ENCODE measurements around the gene MPND. TPM values are rescaled to one million over a fixed set of nuclear protein-coding genes. Genes with fewer than 3 reads are reported as not detected.

Gene MPND
- polyA plus RNA-seq, 1 donor: 16.5 TPM

DNA sequence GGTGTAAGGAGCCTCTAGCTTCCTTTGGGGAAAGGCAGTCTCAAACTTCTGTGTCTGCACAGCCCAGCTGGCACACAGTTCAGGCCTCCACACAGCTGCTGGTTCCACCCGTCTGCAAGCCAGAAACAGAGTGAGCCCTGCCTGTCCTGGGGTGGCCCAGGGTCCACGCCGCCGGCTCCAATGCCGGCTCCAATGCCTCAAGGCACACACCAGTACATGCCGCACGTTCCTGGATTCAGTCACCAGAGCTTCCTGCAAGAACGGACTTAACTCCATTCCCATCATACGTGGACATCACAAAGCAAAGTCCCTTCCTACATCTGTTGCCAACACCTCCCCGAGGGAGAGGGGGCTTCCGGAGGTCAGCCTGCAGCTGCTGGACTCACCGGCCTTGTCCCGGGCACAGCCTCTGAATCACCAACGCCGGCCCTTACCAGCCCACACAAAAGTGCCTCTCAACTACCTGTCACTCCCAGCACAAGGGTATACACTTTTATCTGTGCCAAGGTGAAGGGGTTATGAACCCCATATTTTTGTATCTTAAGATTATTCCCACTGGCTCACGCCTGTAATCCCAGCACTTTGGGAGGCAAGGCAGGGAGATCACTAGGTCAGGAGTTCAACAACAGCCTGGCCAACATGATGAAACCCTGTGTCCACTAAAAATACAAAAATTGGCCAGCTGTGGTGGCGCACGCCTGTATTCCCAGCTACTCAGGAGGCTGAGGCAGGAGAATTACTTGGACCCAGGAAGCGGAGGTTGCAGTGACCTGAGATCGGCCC, 48.5 kb downstream of the MPND start:
- no peak overlapping the region for H3K4me3 ChIP-seq (ENCODE audit: low read length)

DNA sequence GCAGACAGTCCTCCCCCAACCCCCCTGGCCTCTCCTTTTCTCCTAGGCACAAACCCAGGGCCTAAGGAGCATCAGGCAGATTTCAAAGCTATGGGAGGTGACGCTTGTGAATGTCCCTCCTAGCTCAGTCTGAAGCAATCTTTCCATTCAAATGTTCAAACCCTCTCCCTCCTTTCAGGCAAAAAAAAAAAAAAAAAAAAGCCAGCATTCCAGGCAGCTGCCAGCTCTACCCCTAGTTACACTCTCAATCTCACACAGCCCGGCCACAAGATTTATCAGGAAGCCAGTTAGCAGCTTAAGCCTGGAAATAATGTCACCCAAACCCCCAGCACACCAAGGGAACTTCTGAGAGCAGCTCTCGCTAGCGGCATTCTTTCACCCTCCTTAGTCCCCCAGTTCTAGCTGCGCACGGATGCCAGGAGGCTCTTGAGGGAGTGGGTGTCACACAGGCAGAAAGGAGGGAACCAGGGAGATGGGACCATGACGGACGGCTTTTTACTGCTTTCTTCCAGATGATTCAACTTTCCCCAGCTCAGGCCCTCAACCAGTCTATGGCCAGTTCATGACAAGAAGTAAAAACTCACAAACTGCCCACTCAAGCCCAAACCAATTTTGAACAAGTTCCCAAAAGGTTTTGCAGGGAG, 50.7 kb downstream of the MPND start:
- no peaks in the 10 kb centered on the region for H3K9me3 ChIP-seq (ENCODE audit: control insufficient read depth, low read depth, low read length)
- H3K4me1 ChIP-seq (ENCODE audit: control insufficient read depth, insufficient read depth, low read length): peaks cover 75% of the 10 kb centered on the region
- peaks cover 30% of the 10 kb centered on the region for H3K36me3 ChIP-seq (ENCODE audit: control insufficient read depth, insufficient read depth, low read length)
- peak overlapping the region; percentile 50 for H3K27ac ChIP-seq (ENCODE audit: low read length)
- H3K4me3 ChIP-seq (ENCODE audit: low read length): no peak overlapping the region
- no peaks in the 10 kb centered on the region for H3K27me3 ChIP-seq (ENCODE audit: control insufficient read depth, insufficient read depth, low read length)
- DNase-seq: no peak
- 60% methylated on average over 2 of the region's 8 CpGs for WGBS (ENCODE audit: insufficient coverage, low lambda C conversion rate)

More for the DNA sequence above, 48.5 kb downstream of the MPND start:
- no peaks in the 10 kb centered on the region for H3K27me3 ChIP-seq (ENCODE audit: control insufficient read depth, insufficient read depth, low read length)
- WGBS (ENCODE audit: insufficient coverage, low lambda C conversion rate): no CpG with 5 or more reads among the region's 20 CpGs
- no peaks in the 10 kb centered on the region for H3K9me3 ChIP-seq (ENCODE audit: control insufficient read depth, low read depth, low read length)
- H3K27ac ChIP-seq (ENCODE audit: low read length): peak overlapping the region; percentile 96
- H3K4me1 ChIP-seq (ENCODE audit: control insufficient read depth, insufficient read depth, low read length): peaks cover 75% of the 10 kb centered on the region
- peaks cover 32% of the 10 kb centered on the region for H3K36me3 ChIP-seq (ENCODE audit: control insufficient read depth, insufficient read depth, low read length)
- DNase-seq: peak in 1 of 2 donors; percentile 73

DNA sequence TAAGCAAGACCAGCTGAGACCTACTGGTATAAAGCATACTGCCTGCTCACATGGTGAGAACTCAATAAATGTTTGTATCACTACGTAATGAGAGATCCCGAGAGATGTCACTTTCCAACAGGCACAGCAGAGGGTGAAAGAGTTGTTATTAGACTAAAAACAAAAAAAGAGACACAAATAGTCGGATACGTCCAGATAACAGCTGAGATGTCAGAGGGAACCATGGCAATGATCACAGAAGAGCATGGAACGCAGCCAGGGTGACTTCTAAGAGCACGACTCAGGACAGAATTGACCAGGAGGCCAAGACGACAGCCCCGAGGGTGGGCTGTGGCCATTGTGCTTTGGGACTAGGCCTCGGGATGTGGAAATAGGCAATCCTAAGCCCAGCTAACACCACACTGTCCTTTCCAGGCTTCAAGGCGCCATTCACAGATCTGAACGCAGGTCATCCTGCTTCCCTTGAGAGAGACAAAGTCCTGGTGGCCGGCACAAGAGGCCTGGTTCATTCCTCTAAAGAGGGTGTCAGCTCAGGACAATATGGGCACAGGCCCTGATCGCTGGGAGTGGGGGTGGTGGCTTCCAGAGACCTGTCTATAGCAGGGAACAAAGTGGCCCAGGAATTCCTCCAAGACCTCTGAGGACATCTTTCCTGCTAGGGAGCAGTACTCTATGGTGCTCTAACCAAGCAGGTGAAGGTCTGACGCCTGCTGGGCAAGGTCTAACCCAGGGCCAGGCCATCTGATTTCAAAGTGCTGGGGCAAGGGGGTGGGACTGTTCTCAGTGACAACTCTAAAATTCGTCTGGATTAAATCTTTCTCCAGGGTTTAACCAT, 53.8 kb downstream of the MPND start:
- H3K27me3 ChIP-seq (ENCODE audit: control insufficient read depth, insufficient read depth, low read length): no peaks in the 10 kb centered on the region
- no peak overlapping the region for H3K4me3 ChIP-seq (ENCODE audit: low read length)
- 83% methylated on average over 3 of the region's 15 CpGs for WGBS (ENCODE audit: insufficient coverage, low lambda C conversion rate)
- H3K9me3 ChIP-seq (ENCODE audit: control insufficient read depth, low read depth, low read length): no peaks in the 10 kb centered on the region
- peak overlapping the region; percentile 91 for H3K27ac ChIP-seq (ENCODE audit: low read length)
- peaks cover 22% of the 10 kb centered on the region for H3K36me3 ChIP-seq (ENCODE audit: control insufficient read depth, insufficient read depth, low read length)
- H3K4me1 ChIP-seq (ENCODE audit: control insufficient read depth, insufficient read depth, low read length): peaks cover 57% of the 10 kb centered on the region
- peak in 1 of 2 donors; percentile 38 for DNase-seq

DNA sequence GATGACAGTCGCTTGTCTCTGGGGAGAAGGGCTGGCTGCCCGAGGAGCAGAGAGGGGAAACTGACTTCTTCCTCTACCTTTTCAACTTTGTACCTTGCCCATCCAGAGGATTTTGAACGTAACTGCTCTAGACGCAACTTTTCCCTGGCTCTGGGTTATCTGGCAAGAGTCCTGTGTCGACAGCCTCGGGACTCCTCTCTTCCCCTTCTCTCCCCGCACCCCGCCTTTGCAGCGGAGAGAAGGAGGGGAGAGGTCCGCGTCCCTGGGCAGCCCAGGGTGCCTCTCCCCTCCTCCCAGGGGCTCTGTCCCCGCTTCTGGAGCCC, 56.4 kb downstream of the MPND start:
- Histone ChIP-seq H3K4me1 (ENCODE audit: control insufficient read depth, insufficient read depth, low read length) (peaks cover 45% of the 10 kb centered on the region), H3K4me3 (ENCODE audit: low read length) (peak overlapping the region; percentile 94), H3K27ac (ENCODE audit: low read length) (peak overlapping the region; percentile 91), H3K9me3 (ENCODE audit: control insufficient read depth, low read depth, low read length) (no peaks in the 10 kb centered on the region), H3K36me3 (ENCODE audit: control insufficient read depth, insufficient read depth, low read length) (peaks cover 21% of the 10 kb centered on the region), H3K27me3 (ENCODE audit: control insufficient read depth, insufficient read depth, low read length) (no peaks in the 10 kb centered on the region)
- no CpG with 5 or more reads among the region's 12 CpGs for WGBS (ENCODE audit: insufficient coverage, low lambda C conversion rate)
- DNase-seq: peak in 1 of 2 donors; percentile 81

DNA sequence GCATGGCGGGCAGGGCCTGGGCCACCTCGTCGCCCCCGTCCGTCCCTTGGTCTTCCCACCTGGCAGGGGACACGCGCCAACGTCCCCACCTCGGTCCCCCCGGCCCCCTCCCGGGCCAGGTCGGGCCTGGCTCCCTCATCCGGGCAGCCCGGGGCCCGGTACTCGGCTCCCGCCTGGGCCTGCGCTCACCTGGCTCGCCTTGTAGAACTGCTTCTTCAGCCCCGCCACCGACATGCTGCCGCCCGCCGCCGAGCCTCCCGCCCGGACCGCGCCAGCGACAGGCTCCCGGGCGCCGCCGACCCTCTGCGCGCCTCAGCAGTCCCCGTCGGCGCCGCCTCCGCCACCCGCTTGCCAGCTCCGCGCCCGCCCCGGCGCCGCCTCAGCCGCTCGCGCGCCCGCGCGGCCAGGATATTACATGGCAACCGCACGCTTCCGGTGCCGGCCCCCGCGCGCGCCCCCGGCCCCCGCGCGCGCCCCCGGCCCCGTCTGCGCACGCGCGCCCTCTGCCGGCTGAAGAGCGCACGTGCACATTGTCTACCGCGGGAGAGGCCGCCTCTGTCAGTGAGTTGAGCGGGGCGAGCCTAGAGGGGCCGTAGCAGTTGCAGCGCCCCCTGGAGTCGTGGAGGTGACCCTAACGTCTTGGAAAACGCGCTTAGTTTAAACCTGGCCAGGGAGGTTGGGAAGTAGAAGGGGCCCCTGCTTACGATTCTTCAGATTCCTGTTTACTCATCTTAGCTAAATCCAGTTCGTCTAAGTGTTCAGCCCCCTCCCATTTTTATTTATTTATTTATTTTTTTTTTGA, 57.0 kb downstream of the MPND start, which contains the start of gene SH3GL1:
Gene SH3GL1 (minus strand): TSS at position 413 of the 802 bp plus-strand sequence. CDS start 179 bp downstream, at position 234.
- DNase-seq: peak; percentile 91
- H3K36me3 ChIP-seq (ENCODE audit: control insufficient read depth, insufficient read depth, low read length): peaks cover 16% of the 10 kb centered on the region
- no peaks in the 10 kb centered on the region for H3K9me3 ChIP-seq (ENCODE audit: control insufficient read depth, low read depth, low read length)
- peak within 1 kb of the TSS; percentile 91 for H3K27ac ChIP-seq (ENCODE audit: low read length)
- H3K4me3 ChIP-seq (ENCODE audit: low read length): peak within 1 kb of the TSS; percentile 94
- no CpG with 5 or more reads among the region's 90 CpGs for WGBS (ENCODE audit: insufficient coverage, low lambda C conversion rate)
- H3K4me1 ChIP-seq (ENCODE audit: control insufficient read depth, insufficient read depth, low read length): peaks cover 41% of the 10 kb centered on the region
- H3K27me3 ChIP-seq (ENCODE audit: control insufficient read depth, insufficient read depth, low read length): no peaks in the 10 kb centered on the region

DNA sequence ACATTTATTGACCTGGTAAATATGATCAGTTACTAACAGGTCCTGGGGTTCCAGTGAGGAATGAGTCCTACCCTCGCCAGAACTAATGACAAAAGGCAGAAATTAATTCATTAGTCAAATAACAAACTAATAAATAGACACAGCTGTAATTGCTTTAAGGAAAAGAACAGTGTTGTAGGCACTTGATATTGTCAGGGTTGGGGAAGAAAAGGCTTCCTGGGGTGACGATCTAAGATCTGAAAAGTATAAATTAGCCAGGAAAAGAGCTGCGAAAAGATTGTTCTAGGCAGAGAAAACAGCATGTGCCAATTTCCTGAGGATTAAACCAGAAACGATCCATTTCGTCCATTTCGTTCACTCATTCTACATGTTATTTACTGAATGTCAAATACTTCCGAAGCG, 58.4 kb downstream of the MPND start:
- Histone ChIP-seq H3K4me1 (ENCODE audit: control insufficient read depth, insufficient read depth, low read length) (peaks cover 39% of the 10 kb centered on the region), H3K4me3 (ENCODE audit: low read length) (peak overlapping the region; percentile 45), H3K27ac (ENCODE audit: low read length) (peak overlapping the region; percentile 72), H3K36me3 (ENCODE audit: control insufficient read depth, insufficient read depth, low read length) (peaks cover 11% of the 10 kb centered on the region), H3K27me3 (ENCODE audit: control insufficient read depth, insufficient read depth, low read length) (no peaks in the 10 kb centered on the region), H3K9me3 (ENCODE audit: control insufficient read depth, low read depth, low read length) (no peaks in the 10 kb centered on the region)
- no CpG with 5 or more reads among the region's 8 CpGs for WGBS (ENCODE audit: insufficient coverage, low lambda C conversion rate)
- DNase-seq: no peak

DNA sequence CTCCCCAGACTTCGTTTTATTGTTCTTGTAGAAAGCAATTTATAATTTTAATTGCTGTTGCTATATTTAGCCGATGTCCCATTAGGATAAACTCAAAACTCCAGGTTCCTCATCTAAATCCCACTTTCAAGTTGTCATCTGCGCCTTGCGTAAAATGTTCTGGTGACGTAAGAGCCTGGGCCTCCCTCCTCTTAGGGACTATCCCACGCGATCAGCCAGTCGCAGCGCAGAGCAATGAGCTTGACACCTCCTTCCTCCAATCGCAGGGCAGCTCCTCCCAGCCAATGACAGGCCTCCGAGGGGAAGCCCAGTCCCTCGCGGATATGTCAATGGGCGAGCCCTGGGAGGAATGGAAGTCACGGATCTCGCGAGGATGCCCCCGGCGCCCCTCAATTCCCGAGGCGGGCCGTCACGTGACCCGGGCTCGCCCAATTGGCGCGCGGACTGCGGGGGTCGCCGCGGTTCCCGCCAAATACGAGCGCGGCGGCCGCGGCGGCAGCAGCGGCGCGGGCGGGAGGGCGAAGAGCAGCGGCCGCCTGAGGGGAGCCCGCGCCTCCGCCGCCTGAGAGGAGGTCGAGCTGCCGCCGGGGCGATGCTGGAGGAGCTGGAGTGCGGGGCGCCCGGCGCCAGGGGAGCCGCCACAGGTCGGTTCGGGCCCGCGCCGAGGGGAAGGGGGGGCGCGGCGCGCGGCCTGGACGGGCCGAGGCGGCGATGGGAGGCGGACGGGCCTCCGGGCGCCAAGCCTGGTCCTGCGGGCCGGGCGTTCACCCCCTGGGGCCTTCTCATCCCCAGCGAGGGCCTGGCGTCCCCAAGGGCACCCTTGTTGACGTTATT, 59.0 kb downstream of the MPND start, which contains the start of gene CHAF1A:
Gene CHAF1A (plus strand): TSS at position 470 of the 834 bp plus-strand sequence. CDS start 123 bp downstream, at position 593.
- H3K4me3 ChIP-seq (ENCODE audit: low read length): peak within 1 kb of the TSS; percentile 84
- H3K27ac ChIP-seq (ENCODE audit: low read length): peak within 1 kb of the TSS; percentile 72
- H3K9me3 ChIP-seq (ENCODE audit: control insufficient read depth, low read depth, low read length): no peaks in the 10 kb centered on the region
- peaks cover 32% of the 10 kb centered on the region for H3K4me1 ChIP-seq (ENCODE audit: control insufficient read depth, insufficient read depth, low read length)
- peaks cover 4% of the 10 kb centered on the region for H3K36me3 ChIP-seq (ENCODE audit: control insufficient read depth, insufficient read depth, low read length)
- no peaks in the 10 kb centered on the region for H3K27me3 ChIP-seq (ENCODE audit: control insufficient read depth, insufficient read depth, low read length)
- DNase-seq: peak; percentile 100
- WGBS (ENCODE audit: insufficient coverage, low lambda C conversion rate): 0% methylated on average over 1 of the region's 84 CpGs

DNA sequence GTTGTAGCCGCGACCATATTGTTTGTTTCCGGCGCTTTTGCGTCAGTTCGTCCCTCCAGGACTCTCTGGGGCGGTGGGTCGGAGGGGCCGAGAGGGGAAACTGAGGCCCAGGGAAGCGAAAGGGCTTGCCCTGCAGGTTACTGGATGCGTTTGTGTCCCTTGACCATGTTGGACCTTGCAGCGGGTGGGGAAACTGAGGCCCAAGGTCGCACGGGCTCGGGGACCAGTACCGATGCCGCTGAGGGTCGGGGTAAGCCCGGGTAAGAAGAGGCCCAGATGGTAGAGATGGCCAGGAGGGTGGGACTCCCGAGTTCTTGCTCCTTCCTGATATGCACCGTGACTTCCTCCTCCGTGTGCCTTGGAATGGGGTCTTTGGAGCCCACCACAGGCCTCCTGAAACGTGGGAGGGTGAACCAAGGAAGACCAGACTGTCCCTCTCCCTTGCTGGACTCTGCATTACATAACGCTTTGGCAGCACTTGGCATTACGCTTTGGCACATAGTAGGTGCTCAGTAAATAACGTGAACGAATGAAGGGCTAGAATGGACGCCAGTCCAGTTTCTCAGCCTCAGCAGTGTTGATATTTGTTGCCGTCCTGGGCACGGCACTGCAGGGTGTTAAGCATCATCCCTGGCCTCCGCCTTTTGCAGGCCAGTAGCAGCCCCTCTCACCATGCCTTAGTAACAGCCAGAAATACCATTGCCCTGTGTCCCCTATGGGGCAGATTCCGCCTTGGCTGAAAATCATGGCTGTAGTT, 59.8 kb downstream of the MPND start:
- H3K36me3 ChIP-seq (ENCODE audit: control insufficient read depth, insufficient read depth, low read length): peaks cover 4% of the 10 kb centered on the region
- 20% methylated on average over 1 of the region's 32 CpGs for WGBS (ENCODE audit: insufficient coverage, low lambda C conversion rate)
- H3K27me3 ChIP-seq (ENCODE audit: control insufficient read depth, insufficient read depth, low read length): no peaks in the 10 kb centered on the region
- peaks cover 27% of the 10 kb centered on the region for H3K4me1 ChIP-seq (ENCODE audit: control insufficient read depth, insufficient read depth, low read length)
- H3K27ac ChIP-seq (ENCODE audit: low read length): no peak overlapping the region
- no peaks in the 10 kb centered on the region for H3K9me3 ChIP-seq (ENCODE audit: control insufficient read depth, low read depth, low read length)
- peak in 1 of 2 donors; percentile 17 for DNase-seq
- peak overlapping the region; percentile 84 for H3K4me3 ChIP-seq (ENCODE audit: low read length)
